Astrocyte (in vitro differentiated cells and primary cell): ENCODE results near the gene ATP10A.

Experiments used
- EZH2 ChIP-seq: IDR thresholded peaks from 2 replicates; pipeline ENCODE4 v1.6.1; 2012; ENCODE audit warnings: mild to moderate bottlenecking, low read length, inconsistent platforms; ENCODE audit not compliant: insufficient read depth
- TF ChIP-seq, protein P1 (sequence below): IDR thresholded peaks from 2 replicates; pipeline ENCODE4 v1.5.1; 2011; ENCODE audit warnings: low read depth, mild to moderate bottlenecking, inconsistent platforms, low read length, moderate library complexity; ENCODE audit not compliant: insufficient read depth

DNA sequence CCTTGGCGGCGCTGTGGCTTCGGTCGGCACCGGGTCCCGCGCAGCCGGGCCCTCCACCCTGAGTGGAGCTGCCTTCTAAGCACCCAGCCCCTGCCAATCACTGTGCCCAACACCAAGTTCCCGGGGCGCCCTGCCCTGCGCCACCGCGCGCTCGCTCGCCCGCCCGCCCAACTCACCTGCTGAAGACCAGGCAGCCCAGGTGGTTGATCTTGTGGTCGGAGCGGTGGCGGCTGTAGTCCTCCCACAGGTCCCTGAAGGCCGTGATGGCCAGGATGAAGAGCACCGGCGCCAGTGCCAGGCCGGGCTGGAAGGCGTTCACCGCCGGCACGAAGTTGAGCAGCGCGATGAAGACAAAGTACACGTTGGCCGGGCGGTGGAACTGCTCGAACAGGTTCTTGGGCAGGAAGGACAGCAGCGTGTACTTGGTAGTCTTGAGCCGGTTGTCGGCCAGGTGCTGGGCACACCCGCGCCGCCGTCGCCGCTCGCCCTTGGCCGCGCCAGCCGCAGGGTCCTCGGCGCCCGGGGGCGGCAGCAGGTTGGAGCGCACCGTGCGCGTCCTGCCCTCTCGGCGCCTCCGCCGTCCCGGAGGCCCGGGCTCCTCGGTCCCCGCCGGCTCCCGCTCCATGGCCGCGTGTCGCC, 536 bp downstream of the ATP10A start:
- TF ChIP-seq, protein P1, sequence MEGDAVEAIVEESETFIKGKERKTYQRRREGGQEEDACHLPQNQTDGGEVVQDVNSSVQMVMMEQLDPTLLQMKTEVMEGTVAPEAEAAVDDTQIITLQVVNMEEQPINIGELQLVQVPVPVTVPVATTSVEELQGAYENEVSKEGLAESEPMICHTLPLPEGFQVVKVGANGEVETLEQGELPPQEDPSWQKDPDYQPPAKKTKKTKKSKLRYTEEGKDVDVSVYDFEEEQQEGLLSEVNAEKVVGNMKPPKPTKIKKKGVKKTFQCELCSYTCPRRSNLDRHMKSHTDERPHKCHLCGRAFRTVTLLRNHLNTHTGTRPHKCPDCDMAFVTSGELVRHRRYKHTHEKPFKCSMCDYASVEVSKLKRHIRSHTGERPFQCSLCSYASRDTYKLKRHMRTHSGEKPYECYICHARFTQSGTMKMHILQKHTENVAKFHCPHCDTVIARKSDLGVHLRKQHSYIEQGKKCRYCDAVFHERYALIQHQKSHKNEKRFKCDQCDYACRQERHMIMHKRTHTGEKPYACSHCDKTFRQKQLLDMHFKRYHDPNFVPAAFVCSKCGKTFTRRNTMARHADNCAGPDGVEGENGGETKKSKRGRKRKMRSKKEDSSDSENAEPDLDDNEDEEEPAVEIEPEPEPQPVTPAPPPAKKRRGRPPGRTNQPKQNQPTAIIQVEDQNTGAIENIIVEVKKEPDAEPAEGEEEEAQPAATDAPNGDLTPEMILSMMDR = no peak
- TF ChIP-seq EZH2 = no peak
